SKM-1 (cell line): ENCODE results near the gene RPS19.

Source experiments
- DNase-seq: peaks from one replicate; lab custom pipeline; 2025; ENCODE audit not compliant: unreplicated experiment; lab: John Stamatoyannopoulos, UW

RPS19 gene

GRCh38 chr19:41897181-41897580 lies 37.1 kb downstream of the RPS19 start:
- no peak for DNase-seq

DNA sequence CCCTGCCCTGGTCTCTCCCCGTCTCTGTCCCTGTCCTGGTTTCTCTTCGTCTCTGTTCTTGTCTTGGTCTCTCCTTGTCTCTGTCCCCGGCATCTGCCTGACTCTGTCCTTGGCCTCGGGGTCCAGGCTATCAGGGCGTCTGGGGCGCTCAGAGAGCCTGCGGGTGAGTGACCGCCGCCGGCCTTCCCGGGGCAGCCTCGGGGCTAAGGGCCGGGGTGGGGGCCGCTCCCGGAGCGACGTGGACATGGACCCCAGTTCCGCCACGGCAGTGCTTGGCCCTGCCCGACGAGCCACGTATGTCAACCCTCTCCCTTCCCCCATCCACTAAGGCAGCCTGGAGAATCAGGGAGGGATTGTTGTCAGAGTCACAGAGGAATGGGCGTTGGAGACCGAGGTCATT lies 37.8 kb downstream of the RPS19 start:
- DNase-seq, result no peak

- DNase-seq, result no peak
Observed at GRCh38 chr19:41898235-41898634, 38.2 kb downstream of the RPS19 start.

DNA sequence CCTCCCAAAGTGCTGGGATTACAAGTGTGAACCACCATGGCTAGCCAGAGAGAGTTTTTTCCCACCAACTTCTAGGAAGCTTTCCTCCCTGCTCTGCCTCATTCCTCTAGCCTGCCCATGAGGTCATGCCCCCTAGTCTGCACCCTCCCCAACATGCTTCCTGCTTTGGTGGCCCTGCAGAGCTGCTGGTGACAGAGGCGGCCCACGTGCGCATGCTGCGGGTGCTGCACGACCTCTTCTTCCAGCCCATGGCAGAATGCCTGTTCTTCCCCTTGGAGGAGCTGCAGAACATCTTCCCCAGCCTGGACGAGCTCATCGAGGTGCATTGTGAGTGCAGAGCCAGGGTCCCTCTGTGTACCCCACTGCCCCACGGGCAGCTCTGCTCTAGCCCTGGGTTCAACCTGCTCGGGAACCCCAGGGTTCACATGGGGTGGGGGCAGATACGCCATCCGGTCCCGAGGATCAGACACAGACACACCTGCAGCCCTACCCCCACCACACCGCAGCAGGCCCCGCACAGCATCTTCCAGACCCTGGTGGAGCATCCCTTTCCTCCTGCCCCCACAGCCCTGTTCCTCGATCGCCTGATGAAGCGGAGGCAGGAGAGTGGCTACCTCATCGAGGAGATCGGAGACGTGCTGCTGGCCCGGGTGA lies 41.8 kb downstream of the RPS19 start:
- no peak for DNase-seq

DNA sequence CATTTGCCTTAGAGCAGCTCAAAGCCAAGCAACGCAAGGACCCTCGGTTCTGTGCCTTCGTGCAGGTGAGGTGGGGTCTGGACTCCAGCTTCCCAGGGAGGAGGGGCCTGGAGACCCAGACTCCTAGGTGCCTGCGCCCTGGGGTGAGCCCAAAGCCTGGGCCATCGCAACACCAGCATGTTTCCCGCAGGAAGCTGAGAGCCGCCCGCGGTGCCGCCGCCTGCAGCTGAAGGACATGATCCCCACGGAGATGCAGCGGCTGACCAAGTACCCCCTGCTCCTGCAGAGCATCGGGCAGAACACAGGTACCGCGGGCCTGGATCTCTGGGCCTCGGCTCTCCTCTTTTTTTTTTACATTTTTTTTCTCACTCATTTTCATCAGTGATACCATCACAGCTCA lies 42.5 kb downstream of the RPS19 start:
- DNase-seq, result no peak

- no peak for DNase-seq
Observed at GRCh38 chr19:41903193-41903953, 43.3 kb downstream of the RPS19 start.

DNA sequence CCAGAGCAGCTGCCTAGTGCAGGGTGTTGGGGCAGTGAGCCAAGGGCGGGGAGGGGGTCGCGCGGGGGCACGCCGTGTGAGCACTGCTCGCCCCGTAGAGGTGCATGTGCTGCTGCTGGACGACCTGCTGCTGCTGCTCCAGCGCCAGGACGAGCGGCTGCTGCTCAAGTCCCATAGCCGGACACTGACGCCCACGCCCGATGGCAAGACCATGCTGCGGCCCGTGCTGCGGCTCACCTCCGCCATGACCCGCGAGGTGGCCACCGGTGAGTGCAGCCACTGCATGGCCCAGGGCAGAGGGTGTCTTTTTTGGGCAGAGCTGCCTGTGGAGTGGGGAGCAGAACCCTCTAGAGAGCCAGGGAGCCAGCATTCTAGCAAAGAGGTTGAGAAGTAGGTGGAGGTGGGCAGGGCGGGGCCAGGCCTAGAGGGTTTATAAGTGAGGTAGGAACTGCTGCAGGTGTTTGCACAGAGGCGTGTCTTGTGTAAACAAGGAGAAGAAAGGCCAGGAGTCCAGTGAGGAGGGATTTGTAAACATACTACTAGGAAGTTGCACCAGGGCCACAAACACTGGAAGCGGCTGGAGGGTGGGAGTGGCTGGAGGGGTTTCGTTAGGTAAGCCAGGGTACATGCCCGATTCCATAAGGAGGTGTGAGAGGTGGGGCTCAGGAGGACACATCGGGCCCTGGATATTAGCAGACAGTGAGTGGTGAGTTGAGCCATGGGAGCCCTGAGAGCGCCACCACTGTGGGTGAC lies 44.2 kb downstream of the RPS19 start:
- DNase-seq, result no peak

- no peak for DNase-seq
Observed at GRCh38 chr19:41905273-41906002, 45.4 kb downstream of the RPS19 start.

DNA sequence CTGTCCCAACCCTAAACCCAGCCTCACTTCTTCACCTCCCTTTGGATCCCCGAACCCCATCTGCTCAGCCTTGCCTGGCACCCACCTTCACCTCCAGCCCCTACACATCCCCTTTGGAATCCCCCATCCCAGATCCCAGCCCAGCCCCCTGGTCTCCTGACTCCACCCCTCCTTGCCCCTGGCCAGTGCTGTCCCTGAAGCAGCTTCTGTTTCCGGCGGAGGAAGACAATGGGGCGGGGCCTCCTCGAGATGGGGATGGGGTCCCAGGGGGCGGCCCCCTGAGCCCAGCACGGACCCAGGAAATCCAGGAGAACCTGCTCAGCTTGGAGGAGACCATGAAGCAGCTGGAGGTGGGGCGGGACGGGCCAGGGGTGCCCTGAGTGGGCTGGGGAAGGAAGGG lies 46.2 kb downstream of the RPS19 start:
- DNase-seq, result no peak

DNA sequence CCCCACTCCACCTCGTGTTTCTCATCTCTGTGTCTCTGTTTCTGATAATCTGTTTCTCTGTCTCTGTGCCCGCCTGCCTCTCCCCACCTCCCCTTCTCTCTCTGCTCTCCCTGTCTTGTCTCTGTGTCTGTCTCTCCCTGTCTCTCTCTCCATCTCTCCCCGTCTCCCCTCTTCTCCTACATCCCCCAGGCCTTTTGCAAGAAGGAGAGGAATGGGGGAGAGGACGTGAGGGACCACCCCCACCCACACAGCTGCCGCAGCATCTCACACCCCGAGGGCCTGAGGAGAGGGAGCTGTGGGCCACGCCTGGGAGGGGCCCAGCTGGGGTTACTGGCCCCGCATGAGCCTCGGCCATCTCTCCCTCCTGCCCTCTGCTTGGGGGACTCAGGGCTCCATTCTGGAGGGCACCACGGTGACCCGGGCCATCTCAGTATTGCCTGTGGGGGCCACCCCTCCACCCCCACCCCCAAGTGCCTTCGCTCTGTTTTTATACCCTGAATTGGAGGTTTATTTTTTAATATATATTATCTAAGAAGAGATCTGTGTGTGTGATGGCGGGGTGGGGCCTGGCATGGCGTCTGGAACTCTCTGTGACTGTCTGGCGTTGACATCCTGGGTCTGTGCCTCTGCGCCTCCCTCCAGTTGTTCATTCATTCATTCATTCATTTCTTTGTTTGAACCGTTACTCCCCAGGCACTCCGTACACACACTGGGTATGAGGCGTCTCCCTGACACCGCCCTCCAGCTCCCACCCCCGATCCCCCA lies 47.0 kb downstream of the RPS19 start:
- DNase-seq, result no peak

GRCh38 chr19:41907994-41908615 lies 48.0 kb downstream of the RPS19 start:
- no peak for DNase-seq

DNA sequence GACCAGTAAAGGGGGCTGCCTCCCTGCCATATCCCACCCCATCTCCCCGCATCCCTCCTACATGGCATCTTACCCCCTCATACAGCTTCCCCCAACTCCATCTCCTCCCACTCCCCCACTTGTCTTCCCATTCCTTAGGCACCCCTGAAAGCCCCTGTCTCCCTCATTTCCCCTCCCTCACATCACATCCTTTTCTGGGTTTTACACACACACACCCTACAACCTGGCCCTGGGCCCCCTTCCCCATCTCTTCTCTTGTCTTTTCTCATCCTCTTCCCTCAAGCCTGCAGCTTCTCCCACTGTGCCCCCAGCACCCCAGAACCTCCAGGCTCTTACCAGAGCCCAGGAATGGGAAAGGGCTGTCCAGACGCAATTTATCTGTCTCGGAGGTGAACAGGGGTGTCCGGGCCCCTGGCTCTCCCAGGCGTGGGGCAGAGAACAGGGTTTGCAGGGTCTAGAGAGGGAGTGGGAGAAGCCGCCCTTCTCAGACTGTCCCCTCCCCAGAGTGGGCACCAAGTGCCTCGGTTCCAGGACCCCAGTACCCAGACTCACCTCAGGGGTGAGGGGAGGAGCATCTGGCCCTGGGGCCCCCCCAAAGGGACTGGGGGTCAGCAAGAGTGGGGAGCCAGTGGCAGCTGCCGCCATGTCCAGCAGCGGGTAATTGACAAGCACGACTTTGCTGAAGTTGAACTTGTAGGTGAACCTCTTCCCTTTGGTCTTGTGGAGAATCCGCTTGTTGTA lies 48.8 kb downstream of the RPS19 start:
- no peak for DNase-seq

- DNase-seq, result no peak
Observed at GRCh38 chr19:41909706-41910105, 49.7 kb downstream of the RPS19 start.

DNA sequence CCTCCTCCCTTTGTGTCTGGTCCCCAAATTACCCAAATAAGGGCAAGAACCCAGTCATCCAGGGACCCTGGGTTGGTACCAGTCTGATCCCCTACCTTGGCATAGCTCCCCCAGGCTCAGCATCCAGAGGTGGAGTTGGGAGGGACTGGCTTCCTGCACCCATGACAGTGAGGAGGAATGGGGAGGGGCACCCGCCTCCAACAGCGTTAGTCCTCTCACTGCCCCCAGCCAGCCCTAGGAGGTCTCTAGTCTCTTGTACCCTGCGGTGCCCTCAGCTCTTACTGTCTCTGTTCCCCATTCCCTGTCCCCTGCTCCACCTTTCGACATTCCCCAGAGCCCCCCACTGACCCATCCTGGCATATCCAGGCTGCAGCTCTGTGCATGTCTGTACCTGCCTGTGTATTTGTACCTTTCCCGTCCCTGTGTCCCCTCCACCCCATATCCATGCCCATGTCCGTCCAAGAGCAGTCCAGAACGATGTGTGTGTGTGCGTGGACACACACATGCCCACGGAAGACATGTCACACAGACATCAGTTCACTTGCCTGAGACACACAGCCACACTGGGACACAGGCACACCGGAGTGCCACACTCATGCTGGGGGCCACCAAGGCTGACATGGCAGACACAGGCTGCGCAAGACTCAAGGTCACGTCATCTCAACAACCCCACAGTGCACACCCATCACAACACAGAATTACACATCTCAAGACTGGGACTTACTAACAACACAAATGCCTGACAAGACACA lies 50.4 kb downstream of the RPS19 start:
- DNase-seq, result no peak

- no peak for DNase-seq
Observed at GRCh38 chr19:41910992-41911888, 51.2 kb downstream of the RPS19 start.

DNA sequence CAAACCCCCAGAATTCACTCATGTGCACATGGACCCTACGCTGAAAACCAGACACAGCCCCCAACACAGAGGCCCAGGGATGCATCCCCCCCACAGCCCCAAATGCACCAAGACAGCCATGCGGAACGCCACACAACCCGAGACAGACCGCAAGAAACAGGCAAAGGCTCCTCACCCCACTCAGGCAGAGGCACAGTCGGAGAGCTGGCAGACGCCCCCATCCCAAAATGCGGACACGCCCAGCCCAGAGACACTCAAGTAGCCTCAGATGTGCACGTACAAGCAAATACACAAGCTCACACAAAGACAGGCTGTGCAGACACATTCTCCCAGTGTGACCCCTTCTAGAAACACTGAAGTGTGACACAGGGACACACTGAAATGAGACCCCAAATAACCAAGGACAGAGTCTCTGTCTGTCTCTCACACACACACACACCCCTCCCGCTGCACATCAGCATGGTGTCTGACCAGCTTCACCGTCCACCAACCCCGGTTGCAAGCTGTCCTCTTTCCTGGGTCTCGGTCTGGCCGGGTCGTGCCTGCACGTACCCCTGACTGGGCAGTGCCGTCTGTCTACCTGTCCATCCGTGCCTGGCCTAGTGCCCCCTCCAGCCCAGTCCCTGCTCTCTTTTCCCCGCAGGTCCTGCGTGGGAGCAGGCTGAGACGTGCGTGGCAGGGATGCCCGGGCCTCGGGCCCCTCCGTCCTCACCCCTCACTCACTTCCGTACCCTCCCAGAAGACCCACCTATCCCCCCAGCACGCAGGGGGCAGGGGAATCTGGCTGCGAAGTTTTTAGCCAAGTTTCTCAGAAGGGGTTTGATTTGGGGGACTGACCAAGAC lies 52.1 kb downstream of the RPS19 start:
- no peak for DNase-seq
